A673 (cell line): ENCODE results near the gene FAM13C.

Experiments
- CTCF ChIP-seq: fragments of 300-800, 200-600 bp; sonication (generic); conservative IDR thresholded peaks from 2 replicates; pipeline ENCODE4 v1.5.1; 2017; ENCODE audit warnings: low read depth, mild to moderate bottlenecking, antibody characterized with exemption, low read length, moderate library complexity, mixed read lengths
- EZH2 ChIP-seq: fragments of 200-600 bp; sonication (generic); IDR thresholded peaks from 2 replicates; pipeline ENCODE4 v1.6.1; 2017; ENCODE audit warnings: borderline replicate concordance, low read depth, mild to moderate bottlenecking, mixed read lengths, antibody characterized with exemption, low read length; ENCODE audit not compliant: poor library complexity, severe bottlenecking

- no peak for TF ChIP-seq CTCF
- TF ChIP-seq EZH2, result no peak
Measured at GRCh38 chr10:59302381-59302780, 60.0 kb downstream of the FAM13C start.
